Sigmoid colon (tissue), 7 donors: ENCODE measurements around the gene ZIC2. TPM values are rescaled to one million over a fixed set of nuclear protein-coding genes. Genes with fewer than 3 reads are reported as not detected.

Source experiments
- DNase-seq: peaks from one replicate; pipeline ENCODE4 v3.0.0-alpha.2; 2019
- H3K27ac ChIP-seq, 4 donors: fragments of 200-600 bp; sonication (generic); one replicate each; pipeline ENCODE4 v1.5.1; 2016 to 2019; ENCODE audit warnings: mild to moderate bottlenecking in 1 of 4
- H3K27me3 ChIP-seq, 3 donors: fragments of 200-600 bp; sonication (generic); one replicate each; pipeline ENCODE4 v1.5.1; 2019; ENCODE audit warnings: mild to moderate bottlenecking in 1 of 3
- H3K36me3 ChIP-seq, 4 donors: fragments of 200-600 bp; sonication (generic); one replicate each; pipeline ENCODE4 v1.5.1; 2016 to 2019
- H3K4me1 ChIP-seq, 4 donors: fragments of 200-600 bp; sonication (generic); one replicate each; pipeline ENCODE4 v1.5.1; 2017 to 2019
- H3K4me3 ChIP-seq, 4 donors: fragments of 200-600 bp; sonication (generic); one replicate each; pipeline ENCODE4 v1.5.1; 2017 to 2019; ENCODE audit warnings: mild to moderate bottlenecking in 2 of 4, moderate library complexity in 1 of 4
- H3K9me3 ChIP-seq, 4 donors: fragments of 200-600 bp in 3 of 4; sonication (generic) in 3 of 4; one replicate each; pipeline versions ENCODE4 v1.5.1 to v1.6.1; 2013 to 2019
- EP300 ChIP-seq, 4 donors: sonication (generic); formaldehyde crosslinking; IDR thresholded peaks; one replicate each; pipeline ENCODE4 v1.6.1; 2017; ENCODE audit warnings: antibody characterized with exemption in 4 of 4
- POLR2A ChIP-seq, 2 donors: fragments of 450-650 bp; IDR thresholded peaks; one replicate each; pipeline ENCODE4 v1.6.1; 2016; ENCODE audit warnings: antibody characterized with exemption in 2 of 2, mild to moderate bottlenecking in 2 of 2, moderate library complexity in 2 of 2
- POLR2AphosphoS5 ChIP-seq, 4 donors: sonication (generic); formaldehyde crosslinking; IDR thresholded peaks; one replicate each; pipeline ENCODE4 v1.6.1; 2017; ENCODE audit warnings: antibody characterized with exemption in 4 of 4
- WGBS, 2 donors: extraction: QIAGEN DNeasy Blood & Tissue Kit; methylation state at CpG; one replicate each; pipeline ENCODE4 v1.1.7; 2013; 5-methylcytosine and 5-hydroxymethylcytosine counted together
- intact Hi-C: fragments of 100-400 bp; cut with DNase I; formaldehyde crosslinking; loops from one replicate; pipeline ENCODE4 v1.15.1; 2023
- polyA plus RNA-seq, 3 donors: library from polyadenylated mRNA; stranded (reverse); fragments of 200-250 nt; gene quantifications; one replicate each; pipeline ENCODE4 v1.2.3, GENCODE V29; 2013
- total RNA-seq, 4 donors: library from RNA; depleted of rRNA; stranded (reverse); fragments of >200 nt; gene quantifications; one replicate each; pipeline ENCODE4 v1.1.0, GENCODE V29; 2016
- TF ChIP-seq, protein P1 (sequence below), 4 experiments: fragments of 450-650 bp in 3 of 4; fragments of 200-600 bp in 1 of 4; IDR thresholded peaks; one replicate each; pipeline ENCODE4 v1.5.1; 2016 to 2019; ENCODE audit warnings: antibody characterized with exemption in 4 of 4, mild to moderate bottlenecking in 3 of 4, moderate library complexity in 2 of 4
- donor health status: healthy with polysubstance abuse.
- donor health status: Bipolar disorder and iron deficiency.
- donor health status: healthy.

Gene ZIC2
- total and polyA plus RNA-seq, 7 donors = 0.03 TPM; not detected in 6

GRCh38 chr13:99995104-99995588, 13.6 kb downstream of the ZIC2 start:
- TF ChIP-seq EP300 (IDR thresholded peaks at IDR 0.05) (no peak), POLR2A (IDR thresholded peaks at IDR 0.05) (no peak), POLR2AphosphoS5 (IDR thresholded peaks at IDR 0.05) (no peak)
- TF ChIP-seq, protein P1, sequence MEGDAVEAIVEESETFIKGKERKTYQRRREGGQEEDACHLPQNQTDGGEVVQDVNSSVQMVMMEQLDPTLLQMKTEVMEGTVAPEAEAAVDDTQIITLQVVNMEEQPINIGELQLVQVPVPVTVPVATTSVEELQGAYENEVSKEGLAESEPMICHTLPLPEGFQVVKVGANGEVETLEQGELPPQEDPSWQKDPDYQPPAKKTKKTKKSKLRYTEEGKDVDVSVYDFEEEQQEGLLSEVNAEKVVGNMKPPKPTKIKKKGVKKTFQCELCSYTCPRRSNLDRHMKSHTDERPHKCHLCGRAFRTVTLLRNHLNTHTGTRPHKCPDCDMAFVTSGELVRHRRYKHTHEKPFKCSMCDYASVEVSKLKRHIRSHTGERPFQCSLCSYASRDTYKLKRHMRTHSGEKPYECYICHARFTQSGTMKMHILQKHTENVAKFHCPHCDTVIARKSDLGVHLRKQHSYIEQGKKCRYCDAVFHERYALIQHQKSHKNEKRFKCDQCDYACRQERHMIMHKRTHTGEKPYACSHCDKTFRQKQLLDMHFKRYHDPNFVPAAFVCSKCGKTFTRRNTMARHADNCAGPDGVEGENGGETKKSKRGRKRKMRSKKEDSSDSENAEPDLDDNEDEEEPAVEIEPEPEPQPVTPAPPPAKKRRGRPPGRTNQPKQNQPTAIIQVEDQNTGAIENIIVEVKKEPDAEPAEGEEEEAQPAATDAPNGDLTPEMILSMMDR (IDR thresholded peaks at IDR 0.05) = no peak
- WGBS, 2 donors = 11 to 22% methylated on average over 3 of the region's 3 CpGs
- H3K9me3 ChIP-seq = no peaks in the 10 kb centered on the region
- H3K4me3 ChIP-seq = no peak overlapping the region
- H3K36me3 ChIP-seq = no peaks in the 10 kb centered on the region
- DNase-seq = no peak
- intact Hi-C loops = loop anchor here (10.0 kb wide), 1 partner anchor 390 kb away; the partner anchor contains the start of gene CLYBL
- H3K4me1 ChIP-seq = peaks cover 0 to 15% (median 5%) of the 10 kb centered on the region in 4 donors
- H3K27ac ChIP-seq = no peak overlapping the region
- peaks cover 53 to 97% (median 85%) of the 10 kb centered on the region in 3 donors for H3K27me3 ChIP-seq

DNA sequence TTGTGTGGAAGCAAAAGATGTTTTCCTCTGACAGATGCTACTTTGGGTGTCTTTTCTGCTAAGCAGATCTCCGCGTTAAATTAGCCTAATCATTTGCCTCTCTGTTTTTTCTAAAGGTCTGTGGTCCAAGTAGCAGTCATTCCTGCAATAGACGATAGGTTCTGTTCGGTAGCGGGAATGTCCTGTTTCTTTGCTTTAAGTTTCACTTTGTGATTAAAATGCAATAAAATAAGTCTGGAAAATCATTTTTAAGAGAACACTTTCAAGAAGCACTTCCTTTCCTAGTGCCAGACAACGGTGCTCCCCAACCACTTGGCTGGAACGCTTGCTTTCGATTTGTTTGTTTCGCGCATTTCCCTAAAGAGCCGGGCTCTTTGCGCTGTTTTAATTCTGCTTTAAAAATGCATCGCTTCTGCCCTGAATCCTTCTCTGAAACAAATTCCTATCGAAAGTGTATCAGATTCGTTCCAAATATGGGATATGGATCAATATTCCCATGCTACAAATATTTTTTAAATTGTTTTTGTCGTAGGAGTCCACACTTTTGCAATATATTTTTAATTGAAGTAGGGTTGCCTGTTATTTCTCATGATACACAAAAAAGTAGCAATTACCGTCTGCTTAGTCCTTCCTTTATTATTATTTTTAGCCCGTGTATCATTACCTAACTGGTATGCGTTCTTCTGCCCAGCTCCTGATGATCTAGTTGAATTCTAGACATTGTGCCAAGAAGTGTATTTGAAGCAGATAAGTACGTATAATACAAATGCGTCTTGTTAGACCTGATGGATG, 14.2 kb downstream of the ZIC2 start:
- no peak for DNase-seq
- intact Hi-C loops = loop anchor here (10.0 kb wide), 1 partner anchor 391 kb away; the partner anchor contains the start of gene CLYBL
- Histone ChIP-seq H3K27ac (no peak overlapping the region), H3K36me3 (no peaks in the 10 kb centered on the region), H3K9me3 (no peaks in the 10 kb centered on the region), H3K4me3 (no peak overlapping the region), H3K4me1 (peaks cover 0 to 10% (median under 1%) of the 10 kb centered on the region in 4 donors), H3K27me3 (peaks cover 47 to 96% (median 79%) of the 10 kb centered on the region in 3 donors)
- peak; percentile 39 to 81 (median 72) for TF ChIP-seq POLR2AphosphoS5 (IDR thresholded peaks at IDR 0.05)
- no peak for TF ChIP-seq EP300 (IDR thresholded peaks at IDR 0.05)
- TF ChIP-seq, protein P1 (IDR thresholded peaks at IDR 0.05) = no peak
- no peak for TF ChIP-seq POLR2A (IDR thresholded peaks at IDR 0.05)
- WGBS, 2 donors = 7 to 8% methylated on average over 21 of the region's 21 CpGs

DNA sequence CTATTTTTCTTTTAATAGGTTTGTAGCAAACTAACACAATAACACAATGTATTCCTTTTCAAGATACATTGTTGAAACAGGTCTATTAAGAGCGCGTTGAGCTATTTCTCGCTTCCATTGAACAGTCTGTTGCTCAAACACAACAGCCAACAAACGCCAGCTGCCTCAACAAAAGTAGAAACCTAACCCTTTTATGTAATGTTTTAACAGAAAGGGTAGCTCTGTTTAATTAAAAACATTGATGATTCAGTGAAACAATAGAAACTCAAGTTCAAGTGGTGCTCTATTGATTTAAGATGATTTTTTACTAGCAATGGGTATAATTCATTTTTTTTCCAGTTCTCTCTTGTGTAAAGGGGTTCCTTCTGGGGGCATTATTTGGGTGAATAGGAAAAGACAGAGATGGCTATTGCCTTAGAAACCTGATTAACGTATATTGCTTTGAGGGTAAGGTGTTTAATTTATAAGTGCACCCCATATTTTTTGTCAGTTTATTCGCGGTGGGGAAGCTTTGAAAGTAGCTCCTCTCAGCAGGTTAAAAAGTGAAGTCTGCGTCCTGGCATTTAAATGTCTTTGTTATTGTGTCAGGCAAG, 14.9 kb downstream of the ZIC2 start:
- H3K4me3 ChIP-seq = no peak overlapping the region
- intact Hi-C loops = loop anchor here (10.0 kb wide), 1 partner anchor 392 kb away; the partner anchor contains the start of gene CLYBL

DNA sequence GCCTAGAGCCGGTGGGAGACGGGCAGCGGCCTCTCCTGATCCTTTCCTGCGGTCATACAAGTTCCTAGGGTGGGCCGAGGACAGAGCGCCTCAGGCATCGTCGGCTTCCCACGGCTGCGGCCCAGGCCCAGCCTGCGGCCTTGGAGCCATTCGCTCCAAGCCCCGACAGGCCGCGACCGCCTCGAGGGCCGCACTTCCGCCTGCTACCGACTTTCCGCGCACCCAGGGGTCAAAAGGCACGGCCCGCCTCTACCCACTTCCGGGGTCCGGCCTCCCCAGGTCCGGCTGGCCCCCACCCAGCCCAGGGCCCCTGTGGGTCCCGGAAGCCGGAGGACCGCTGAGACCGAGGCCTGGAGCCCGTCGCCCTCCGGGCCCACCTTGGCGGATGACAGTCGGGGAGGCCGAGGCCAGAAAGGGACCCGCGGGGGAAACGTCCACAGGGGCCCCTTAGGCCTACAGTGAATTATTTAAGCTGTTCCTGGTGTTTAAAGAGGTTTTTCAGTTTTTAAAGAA, 16.2 kb downstream of the ZIC2 start:
- Histone ChIP-seq H3K36me3 (no peaks in the 10 kb centered on the region), H3K27me3 (peaks cover 36 to 76% (median 60%) of the 10 kb centered on the region in 3 donors), H3K4me3 (no peak overlapping the region), H3K9me3 (no peaks in the 10 kb centered on the region), H3K27ac (no peak overlapping the region), H3K4me1 (no peaks in the 10 kb centered on the region)
- 45 to 77% methylated on average over 40 of the region's 40 CpGs for WGBS, 2 donors
- no peak for DNase-seq
- intact Hi-C loops = loop anchor here (10.0 kb wide), 1 partner anchor 393 kb away; the partner anchor contains the start of gene CLYBL
- TF ChIP-seq EP300 (IDR thresholded peaks at IDR 0.05) (no peak), POLR2AphosphoS5 (IDR thresholded peaks at IDR 0.05) (no peak), POLR2A (IDR thresholded peaks at IDR 0.05) (no peak)
- TF ChIP-seq, protein P1 (IDR thresholded peaks at IDR 0.05) = no peak

More for the DNA sequence above, 14.9 kb downstream of the ZIC2 start:
- 15 to 17% methylated on average over 8 of the region's 8 CpGs for WGBS, 2 donors
- Histone ChIP-seq H3K27me3 (peaks cover 40 to 89% (median 73%) of the 10 kb centered on the region in 3 donors), H3K4me1 (peaks cover 0 to 4% (median 0%) of the 10 kb centered on the region in 4 donors), H3K36me3 (no peaks in the 10 kb centered on the region), H3K27ac (no peak overlapping the region), H3K9me3 (no peaks in the 10 kb centered on the region)
- no peak for DNase-seq
- TF ChIP-seq EP300 (IDR thresholded peaks at IDR 0.05) (no peak), POLR2AphosphoS5 (IDR thresholded peaks at IDR 0.05) (no peak), POLR2A (IDR thresholded peaks at IDR 0.05) (no peak)
- TF ChIP-seq, protein P1 (IDR thresholded peaks at IDR 0.05) = no peak
